Measurements from ENCODE around the gene CREB3. TPM values are rescaled to one million over a fixed set of nuclear protein-coding genes. Genes with fewer than 3 reads are reported as not detected.

The CREB3 gene
- total RNA-seq, 1 donor from 2014 or later: 28.1 TPM

- Histone ChIP-seq H3K27me3 (ENCODE audit: low read depth) (no peaks in the 10 kb centered on the region), H3K27ac (peak overlapping the region; percentile 80), H3K4me1 (peaks cover 16% of the 10 kb centered on the region), H3K36me3 (peaks cover 2% of the 10 kb centered on the region), H3K9me3 (no peaks in the 10 kb centered on the region), H3K4me3 (peak overlapping the region; percentile 73)
- ATAC-seq: peak; percentile 79
- peak; percentile 77 for DNase-seq
- TF ChIP-seq CTCF (IDR thresholded peaks at IDR 0.05): no peak
- intact Hi-C loops (cut with DNase I): no loop called here
Measured at GRCh38 chr9:35690614-35691333, 41.7 kb upstream of the CREB3 start.

- Histone ChIP-seq H3K27me3 (ENCODE audit: low read depth) (no peaks in the 10 kb centered on the region), H3K36me3 (peaks cover 7% of the 10 kb centered on the region), H3K4me3 (peak overlapping the region; percentile 73), H3K27ac (peak overlapping the region; percentile 80), H3K9me3 (no peaks in the 10 kb centered on the region), H3K4me1 (peaks cover 19% of the 10 kb centered on the region)
- ATAC-seq (peak in 1 of 2 donors; percentile 46), DNase-seq (no peak)
- intact Hi-C loops (cut with DNase I): no loop called here
- no peak for TF ChIP-seq CTCF (IDR thresholded peaks at IDR 0.05)
Measured at GRCh38 chr9:35691334-35691650, 41.2 kb upstream of the CREB3 start.

GRCh38 chr9:35691757-35692301 lies 40.6 kb upstream of the CREB3 start:
- ATAC-seq: no peak
- H3K4me1 ChIP-seq: peaks cover 25% of the 10 kb centered on the region
- no peaks in the 10 kb centered on the region for H3K27me3 ChIP-seq (ENCODE audit: low read depth)
- TF ChIP-seq CTCF (IDR thresholded peaks at IDR 0.05): no peak
- H3K36me3 ChIP-seq: peaks cover 13% of the 10 kb centered on the region
- no peaks in the 10 kb centered on the region for H3K9me3 ChIP-seq
- intact Hi-C loops (cut with DNase I): no loop called here
- H3K4me3 ChIP-seq: peak overlapping the region; percentile 73
- no peak for DNase-seq
- peak overlapping the region; percentile 80 for H3K27ac ChIP-seq

- Histone ChIP-seq H3K36me3 (peaks cover 54% of the 10 kb centered on the region), H3K9me3 (no peaks in the 10 kb centered on the region), H3K27me3 (ENCODE audit: low read depth) (no peaks in the 10 kb centered on the region), H3K27ac (peak overlapping the region; percentile 73), H3K4me3 (no peak overlapping the region), H3K4me1 (peaks cover 23% of the 10 kb centered on the region)
- no peak for TF ChIP-seq CTCF (IDR thresholded peaks at IDR 0.05)
- intact Hi-C loops (cut with DNase I): no loop called here
- DNase-seq: no peak
- ATAC-seq: peak in 1 of 2 donors; percentile 48
Measured at GRCh38 chr9:35695943-35696401, 36.5 kb upstream of the CREB3 start.

- Histone ChIP-seq H3K4me3 (no peak overlapping the region), H3K9me3 (no peaks in the 10 kb centered on the region), H3K27me3 (ENCODE audit: low read depth) (no peaks in the 10 kb centered on the region), H3K4me1 (peaks cover 16% of the 10 kb centered on the region), H3K27ac (peak overlapping the region; percentile 73), H3K36me3 (peaks cover 61% of the 10 kb centered on the region)
- ATAC-seq (peak; percentile 88), DNase-seq (peak; percentile 61)
- intact Hi-C loops (cut with DNase I): no loop called here
- TF ChIP-seq CTCF (IDR thresholded peaks at IDR 0.05): peak; percentile 94
Measured at GRCh38 chr9:35696520-35697215, 35.8 kb upstream of the CREB3 start.

Data from lower lobe of right lung (tissue), 2 donors.